Fibroblast of the aortic adventitia (primary cell): Measurements from ENCODE around the gene EXT2. TPM values are rescaled to one million over a fixed set of nuclear protein-coding genes. Genes with fewer than 3 reads are reported as not detected.

Experiments used
- DNase-seq: peaks from one replicate; pipeline ENCODE4 v3.0.0-alpha.2; 2010; ENCODE audit warnings: low read depth
- H3K4me3 ChIP-seq: 2 replicates; pipeline ENCODE4 v1.5.1; 2011; ENCODE audit warnings: low read depth, mild to moderate bottlenecking, control low read depth, low read length, moderate library complexity
- CTCF ChIP-seq: IDR thresholded peaks from 2 replicates; pipeline ENCODE4 v1.5.1; 2011; ENCODE audit warnings: mild to moderate bottlenecking, low read length, control low read depth, inconsistent platforms; ENCODE audit not compliant: insufficient read depth
- total RNA-seq: library from RNA; depleted of rRNA; stranded (reverse); fragments of >200 nt; gene quantifications from 2 replicates; pipeline ENCODE4 v1.2.3, GENCODE V29; 2012; ENCODE audit warnings: low replicate concordance

EXT2 gene
- total RNA-seq, 1 donor: 100 TPM

DNA sequence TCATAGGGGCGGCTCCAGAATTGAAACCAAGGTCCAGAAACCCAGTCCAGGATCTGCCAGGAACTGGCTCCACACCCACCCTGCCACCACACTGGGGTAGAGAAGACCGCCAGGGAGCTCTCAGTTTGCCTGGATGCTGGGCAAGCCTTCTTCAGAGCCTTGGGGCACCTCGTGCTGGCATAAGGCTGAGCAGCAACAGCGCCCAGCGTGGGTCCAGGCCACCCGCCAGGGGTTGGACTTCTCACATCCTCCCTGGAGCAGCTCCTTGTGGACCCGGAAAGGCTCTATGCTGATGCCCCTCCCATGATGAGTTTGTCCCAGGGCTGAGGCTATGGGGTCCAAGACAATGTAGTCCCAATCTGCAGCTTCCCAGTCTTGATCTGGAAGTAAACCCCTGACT is 184.8 kb downstream of the EXT2 start:
- DNase-seq: no peak
- no peak for TF ChIP-seq CTCF
- no peak overlapping the region for H3K4me3 ChIP-seq

- no peak for DNase-seq
- H3K4me3 ChIP-seq: no peak overlapping the region
- no peak for TF ChIP-seq CTCF
Observed at GRCh38 chr11:44281151-44281550, 185.7 kb downstream of the EXT2 start.

DNA sequence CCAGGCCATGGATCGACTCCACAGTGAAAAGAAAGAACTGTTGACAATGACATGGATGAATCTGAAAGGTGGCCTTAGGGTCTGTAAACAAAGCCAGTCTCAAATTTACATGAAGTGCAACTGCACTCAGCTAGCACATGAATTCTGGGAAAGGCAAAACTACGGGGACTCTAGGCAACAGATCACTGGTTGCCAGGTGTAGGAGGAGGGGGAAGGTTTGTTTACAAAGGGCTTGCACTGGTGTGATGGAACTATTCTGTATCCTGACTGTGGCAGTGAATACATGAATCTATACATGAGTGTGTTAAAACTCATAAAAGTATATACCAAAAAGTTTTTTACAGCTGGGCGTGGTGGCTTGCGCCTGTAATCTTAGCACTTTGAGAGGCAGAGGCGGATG is 187.1 kb downstream of the EXT2 start:
- no peak for DNase-seq
- TF ChIP-seq CTCF: no peak

GRCh38 chr11:44285756-44286155 is 190.3 kb downstream of the EXT2 start:
- no peak overlapping the region for H3K4me3 ChIP-seq
- TF ChIP-seq CTCF: no peak
- DNase-seq: no peak

More for the DNA sequence above, 187.1 kb downstream of the EXT2 start:
- no peak overlapping the region for H3K4me3 ChIP-seq

DNA sequence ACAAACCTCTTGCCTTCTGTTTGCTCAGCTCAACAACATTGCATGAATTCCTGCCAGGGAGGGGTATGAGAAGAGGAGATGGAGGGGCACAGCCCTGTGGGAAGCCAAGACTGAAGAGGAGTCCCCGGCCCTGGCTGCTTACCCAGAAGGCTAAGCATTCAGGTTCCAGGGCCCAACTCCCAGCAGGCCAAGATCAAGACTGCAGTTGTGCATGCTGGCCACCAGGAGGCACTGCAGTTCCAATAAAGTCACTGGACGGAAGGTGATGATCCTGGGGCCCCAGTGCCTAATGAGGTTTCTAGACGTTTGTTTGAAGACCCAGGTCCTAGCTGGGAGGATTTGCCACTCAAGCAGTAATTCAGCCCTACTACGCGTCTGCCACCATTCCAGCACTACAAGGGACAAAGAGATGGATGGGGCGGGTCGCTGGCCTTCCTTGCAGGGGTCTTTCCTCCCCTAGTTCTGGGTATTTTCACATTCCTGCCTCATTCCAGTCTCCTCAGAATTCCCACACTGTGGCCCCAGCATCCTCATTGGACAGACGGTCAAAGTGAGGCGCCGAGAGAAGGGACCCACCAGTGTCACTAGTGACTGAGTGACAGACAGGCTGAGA is 190.9 kb downstream of the EXT2 start:
- peak; percentile 94 for TF ChIP-seq CTCF
- DNase-seq: peak; percentile 58
- H3K4me3 ChIP-seq: no peak overlapping the region

GRCh38 chr11:44286911-44287310 is 191.4 kb downstream of the EXT2 start:
- DNase-seq: no peak
- no peak for TF ChIP-seq CTCF
- no peak overlapping the region for H3K4me3 ChIP-seq

DNA sequence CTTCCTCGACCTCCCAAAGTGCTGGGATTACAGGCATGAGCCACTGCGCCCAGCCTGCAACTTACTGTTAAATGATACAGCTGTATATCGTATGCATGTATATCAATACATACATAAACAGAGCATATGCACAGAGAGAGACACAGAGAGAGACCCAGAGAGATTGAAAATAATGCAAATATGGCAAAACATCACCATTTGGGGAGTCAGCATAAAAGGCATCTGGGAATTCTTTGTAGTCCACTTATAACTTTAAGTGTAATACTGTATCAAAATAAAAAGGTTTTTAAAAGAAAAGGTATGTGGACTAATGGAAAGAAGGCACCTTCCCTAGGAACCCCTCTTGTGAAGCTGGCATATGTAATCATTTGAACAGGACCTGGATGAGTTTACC is 192.7 kb downstream of the EXT2 start:
- no peak for TF ChIP-seq CTCF
- no peak for DNase-seq
- H3K4me3 ChIP-seq: no peak overlapping the region
